HG03196 (cell line): ENCODE results near the gene UTP18.
A peak's percentile ranks its signal among the peaks of the same experiment; 100 is the strongest.
"Not testable (repeated sequence)": the region's sequence is repeated elsewhere in the genome, so short reads cannot be mapped to it uniquely, and the experiment has no call there.

Experiments used
- ATAC-seq: cut with Tn5 transposase; IDR thresholded peaks from one replicate; pipeline ENCODE4 v1.9.1; 2021; ENCODE audit not compliant: unreplicated experiment

Gene UTP18

GRCh38 chr17:51258756-51259563, 1.4 kb upstream of the UTP18 start:
- ATAC-seq, result no peak

- ATAC-seq, result peak; percentile 77
Measured at GRCh38 chr17:51259564-51260236, 646 bp upstream of the UTP18 start, which contains the start of gene MBTD1. Gene MBTD1 (minus strand): TSS chr17:51260049. CDS start chr17:51225161, 34,888 bp downstream.

GRCh38 chr17:51261024-51261963, 948 bp downstream of the UTP18 start:
- ATAC-seq, result peak; percentile 3

- no peak for ATAC-seq
Measured at GRCh38 chr17:51263006-51263405, 2.7 kb downstream of the UTP18 start.

GRCh38 chr17:51264466-51264865, 4.1 kb downstream of the UTP18 start:
- not testable (repeated sequence) for ATAC-seq

- no peak for ATAC-seq
Measured at GRCh38 chr17:51269991-51270390, 9.6 kb downstream of the UTP18 start.

- no peak for ATAC-seq
Measured at GRCh38 chr17:51270636-51271035, 10.3 kb downstream of the UTP18 start.

GRCh38 chr17:51272812-51273211, 12.5 kb downstream of the UTP18 start:
- ATAC-seq, result no peak

- ATAC-seq, result no peak
Measured at GRCh38 chr17:51275381-51275780, 15.0 kb downstream of the UTP18 start.

GRCh38 chr17:51279183-51279582, 18.8 kb downstream of the UTP18 start:
- no peak for ATAC-seq

GRCh38 chr17:51287412-51287811, 27.1 kb downstream of the UTP18 start:
- ATAC-seq, result no peak

GRCh38 chr17:51289696-51290111, 29.4 kb downstream of the UTP18 start:
- no peak for ATAC-seq

GRCh38 chr17:51294338-51294737, 34.0 kb downstream of the UTP18 start:
- ATAC-seq, result not testable (repeated sequence)

- ATAC-seq, result no peak
Measured at GRCh38 chr17:51298508-51299371, 38.4 kb downstream of the UTP18 start.

- no peak for ATAC-seq
Measured at GRCh38 chr17:51299859-51300258, 39.5 kb downstream of the UTP18 start.

GRCh38 chr17:51305182-51305581, 44.8 kb downstream of the UTP18 start:
- no peak for ATAC-seq

GRCh38 chr17:51312003-51312402, 51.7 kb downstream of the UTP18 start:
- ATAC-seq, result not testable (repeated sequence)

GRCh38 chr17:51319186-51319585, 58.8 kb downstream of the UTP18 start:
- ATAC-seq, result no peak

- no peak for ATAC-seq
Measured at GRCh38 chr17:51322390-51323029, 62.2 kb downstream of the UTP18 start.

GRCh38 chr17:51325471-51325870, 65.1 kb downstream of the UTP18 start:
- ATAC-seq, result no peak
